ENCODE data around the gene FAM228A.
"Not testable (repeated sequence)": the region's sequence is repeated elsewhere in the genome, so short reads cannot be mapped to it uniquely, and the experiment has no call there.

The FAM228A gene

GRCh38 chr2:24174851-24175277 is at the start of gene FAM228A:
Gene FAM228A, plus strand, starts transcription at chr2:24175053. Its CDS starts 428 bp downstream, at chr2:24175481.
- no peaks in the 10 kb centered on the region for H3K4me1 ChIP-seq (ENCODE audit: insufficient read depth, low read length)
- H2AFZ ChIP-seq (ENCODE audit: low read depth, low read length): no peak within 1 kb of the TSS
- no peaks in the 10 kb centered on the region for H3K9me3 ChIP-seq (ENCODE audit: low read length)

GRCh38 chr2:24125956-24126355 is 48.9 kb upstream of the FAM228A start:
- Histone ChIP-seq H3K27me3 (ENCODE audit: insufficient read depth, low read length) (no peaks in the 10 kb centered on the region), H3K36me3 (ENCODE audit: insufficient read depth, low read length) (no peaks in the 10 kb centered on the region), H3K9me3 (ENCODE audit: low read length) (peaks cover 8% of the 10 kb centered on the region), H3K4me3 (ENCODE audit: low read length) (no peak overlapping the region), H3K4me1 (ENCODE audit: insufficient read depth, low read length) (no peaks in the 10 kb centered on the region), H2AFZ (ENCODE audit: low read depth, low read length) (no peak overlapping the region)

More at GRCh38 chr2:24174851-24175277, at the start of gene FAM228A:
- H3K4me3 ChIP-seq (ENCODE audit: low read length): no peak within 1 kb of the TSS
- no peaks in the 10 kb centered on the region for H3K27me3 ChIP-seq (ENCODE audit: insufficient read depth, low read length)
- no peaks in the 10 kb centered on the region for H3K36me3 ChIP-seq (ENCODE audit: insufficient read depth, low read length)

- no peaks in the 10 kb centered on the region for H3K27me3 ChIP-seq (ENCODE audit: insufficient read depth, low read length)
- H3K4me1 ChIP-seq (ENCODE audit: insufficient read depth, low read length): no peaks in the 10 kb centered on the region
- no peak overlapping the region for H3K4me3 ChIP-seq (ENCODE audit: low read length)
- H3K9me3 ChIP-seq (ENCODE audit: low read length): no peaks in the 10 kb centered on the region
- H3K36me3 ChIP-seq (ENCODE audit: insufficient read depth, low read length): no peaks in the 10 kb centered on the region
- H2AFZ ChIP-seq (ENCODE audit: low read depth, low read length): no peak overlapping the region
Observed at GRCh38 chr2:24132543-24132942, 42.3 kb upstream of the FAM228A start.

- H3K36me3 ChIP-seq (ENCODE audit: insufficient read depth, low read length); H3K27me3 ChIP-seq (ENCODE audit: insufficient read depth, low read length); H3K9me3 ChIP-seq (ENCODE audit: low read length); H2AFZ ChIP-seq (ENCODE audit: low read depth, low read length); H3K4me1 ChIP-seq (ENCODE audit: insufficient read depth, low read length); H3K4me3 ChIP-seq (ENCODE audit: low read length): not testable (repeated sequence)
Observed at GRCh38 chr2:24140305-24140704, 34.5 kb upstream of the FAM228A start.

GRCh38 chr2:24147364-24147763 is 27.5 kb upstream of the FAM228A start:
- H3K36me3 ChIP-seq (ENCODE audit: insufficient read depth, low read length): no peaks in the 10 kb centered on the region
- no peak overlapping the region for H3K4me3 ChIP-seq (ENCODE audit: low read length)
- no peaks in the 10 kb centered on the region for H3K4me1 ChIP-seq (ENCODE audit: insufficient read depth, low read length)
- no peak overlapping the region for H2AFZ ChIP-seq (ENCODE audit: low read depth, low read length)
- H3K9me3 ChIP-seq (ENCODE audit: low read length): peaks cover 7% of the 10 kb centered on the region
- no peaks in the 10 kb centered on the region for H3K27me3 ChIP-seq (ENCODE audit: insufficient read depth, low read length)

GRCh38 chr2:24152413-24153197 is 22.2 kb upstream of the FAM228A start:
- Histone ChIP-seq H3K4me3 (ENCODE audit: low read length) (no peak overlapping the region), H2AFZ (ENCODE audit: low read depth, low read length) (no peak overlapping the region), H3K36me3 (ENCODE audit: insufficient read depth, low read length) (no peaks in the 10 kb centered on the region), H3K27me3 (ENCODE audit: insufficient read depth, low read length) (no peaks in the 10 kb centered on the region), H3K9me3 (ENCODE audit: low read length) (peaks cover 4% of the 10 kb centered on the region), H3K4me1 (ENCODE audit: insufficient read depth, low read length) (no peaks in the 10 kb centered on the region)

- no peak overlapping the region for H2AFZ ChIP-seq (ENCODE audit: low read depth, low read length)
- H3K9me3 ChIP-seq (ENCODE audit: low read length): no peaks in the 10 kb centered on the region
Observed at GRCh38 chr2:24153478-24153877, 21.4 kb upstream of the FAM228A start.

GRCh38 chr2:24158131-24158530 is 16.7 kb upstream of the FAM228A start:
- no peaks in the 10 kb centered on the region for H3K36me3 ChIP-seq (ENCODE audit: insufficient read depth, low read length)

More at GRCh38 chr2:24153478-24153877, 21.4 kb upstream of the FAM228A start:
- no peak overlapping the region for H3K4me3 ChIP-seq (ENCODE audit: low read length)
- H3K27me3 ChIP-seq (ENCODE audit: insufficient read depth, low read length): no peaks in the 10 kb centered on the region
- no peaks in the 10 kb centered on the region for H3K4me1 ChIP-seq (ENCODE audit: insufficient read depth, low read length)
- H3K36me3 ChIP-seq (ENCODE audit: insufficient read depth, low read length): no peaks in the 10 kb centered on the region

GRCh38 chr2:24159708-24160107 is 15.1 kb upstream of the FAM228A start:
- H3K4me3 ChIP-seq (ENCODE audit: low read length): no peak overlapping the region
- H3K36me3 ChIP-seq (ENCODE audit: insufficient read depth, low read length): no peaks in the 10 kb centered on the region

More at GRCh38 chr2:24158131-24158530, 16.7 kb upstream of the FAM228A start:
- Histone ChIP-seq H3K9me3 (ENCODE audit: low read length) (peaks cover 5% of the 10 kb centered on the region), H3K4me3 (ENCODE audit: low read length) (no peak overlapping the region), H2AFZ (ENCODE audit: low read depth, low read length) (no peak overlapping the region), H3K27me3 (ENCODE audit: insufficient read depth, low read length) (no peaks in the 10 kb centered on the region), H3K4me1 (ENCODE audit: insufficient read depth, low read length) (no peaks in the 10 kb centered on the region)

GRCh38 chr2:24160761-24161160 is 14.1 kb upstream of the FAM228A start:
- no peak overlapping the region for H2AFZ ChIP-seq (ENCODE audit: low read depth, low read length)
- no peak overlapping the region for H3K4me3 ChIP-seq (ENCODE audit: low read length)
- H3K4me1 ChIP-seq (ENCODE audit: insufficient read depth, low read length): no peaks in the 10 kb centered on the region

More at GRCh38 chr2:24159708-24160107, 15.1 kb upstream of the FAM228A start:
- no peak overlapping the region for H2AFZ ChIP-seq (ENCODE audit: low read depth, low read length)
- H3K4me1 ChIP-seq (ENCODE audit: insufficient read depth, low read length): no peaks in the 10 kb centered on the region
- H3K27me3 ChIP-seq (ENCODE audit: insufficient read depth, low read length): no peaks in the 10 kb centered on the region
- peaks cover 5% of the 10 kb centered on the region for H3K9me3 ChIP-seq (ENCODE audit: low read length)

GRCh38 chr2:24162494-24162893 is 12.4 kb upstream of the FAM228A start:
- Histone ChIP-seq H3K4me1 (ENCODE audit: insufficient read depth, low read length) (no peaks in the 10 kb centered on the region), H3K9me3 (ENCODE audit: low read length) (peaks cover 5% of the 10 kb centered on the region), H2AFZ (ENCODE audit: low read depth, low read length) (no peak overlapping the region), H3K27me3 (ENCODE audit: insufficient read depth, low read length) (no peaks in the 10 kb centered on the region), H3K4me3 (ENCODE audit: low read length) (no peak overlapping the region), H3K36me3 (ENCODE audit: insufficient read depth, low read length) (no peaks in the 10 kb centered on the region)

More at GRCh38 chr2:24160761-24161160, 14.1 kb upstream of the FAM228A start:
- no peaks in the 10 kb centered on the region for H3K27me3 ChIP-seq (ENCODE audit: insufficient read depth, low read length)
- H3K36me3 ChIP-seq (ENCODE audit: insufficient read depth, low read length): no peaks in the 10 kb centered on the region
- peaks cover 5% of the 10 kb centered on the region for H3K9me3 ChIP-seq (ENCODE audit: low read length)

GRCh38 chr2:24163186-24163585 is 11.7 kb upstream of the FAM228A start:
- Histone ChIP-seq H3K27me3 (ENCODE audit: insufficient read depth, low read length) (no peaks in the 10 kb centered on the region), H3K9me3 (ENCODE audit: low read length) (peaks cover 5% of the 10 kb centered on the region), H2AFZ (ENCODE audit: low read depth, low read length) (no peak overlapping the region), H3K36me3 (ENCODE audit: insufficient read depth, low read length) (no peaks in the 10 kb centered on the region), H3K4me3 (ENCODE audit: low read length) (no peak overlapping the region), H3K4me1 (ENCODE audit: insufficient read depth, low read length) (no peaks in the 10 kb centered on the region)

GRCh38 chr2:24163601-24164000 is 11.3 kb upstream of the FAM228A start:
- Histone ChIP-seq H2AFZ (ENCODE audit: low read depth, low read length) (no peak overlapping the region), H3K4me3 (ENCODE audit: low read length) (no peak overlapping the region), H3K9me3 (ENCODE audit: low read length) (peaks cover 5% of the 10 kb centered on the region), H3K36me3 (ENCODE audit: insufficient read depth, low read length) (no peaks in the 10 kb centered on the region), H3K4me1 (ENCODE audit: insufficient read depth, low read length) (no peaks in the 10 kb centered on the region), H3K27me3 (ENCODE audit: insufficient read depth, low read length) (no peaks in the 10 kb centered on the region)

Data from neuron (in vitro differentiated cells).